Measurements from ENCODE around the gene PSD2.

The PSD2 gene

GRCh38 chr5:139762615-139763170 lies 32.9 kb upstream of the PSD2 start:
- no peak overlapping the region for H3K4me2 ChIP-seq (ENCODE audit: low read depth, low read length, poor library complexity, severe bottlenecking)
- no peaks in the 10 kb centered on the region for H3K36me3 ChIP-seq (ENCODE audit: low read length)
- no peaks in the 10 kb centered on the region for H3K79me2 ChIP-seq (ENCODE audit: insufficient read depth, low read length)
- H4K20me1 ChIP-seq (ENCODE audit: low read depth, low read length), result no peaks in the 10 kb centered on the region
- H3K9ac ChIP-seq (ENCODE audit: low read length), result no peak overlapping the region
- TF ChIP-seq CTCF (IDR thresholded peaks at IDR 0.05; ENCODE audit: insufficient read depth, low read length, poor library complexity, severe bottlenecking) (no peak), EZH2phosphoT487 (conservative IDR thresholded peaks at IDR 0.05; ENCODE audit: low read length) (no peak)
- H3K9me3 ChIP-seq (ENCODE audit: insufficient read depth, low read length), result no peaks in the 10 kb centered on the region
- no peaks in the 10 kb centered on the region for H3F3A ChIP-seq (ENCODE audit: insufficient read depth)
- no peak overlapping the region for H3K27ac ChIP-seq (ENCODE audit: low read depth, low read length)
- no peak overlapping the region for H2AFZ ChIP-seq (ENCODE audit: low read depth, low read length, severe bottlenecking)
- no peaks in the 10 kb centered on the region for H3K9me2 ChIP-seq (replicated peaks; ENCODE audit: insufficient read depth, low read length)
- H3K4me3 ChIP-seq (ENCODE audit: insufficient read depth, low read length, poor library complexity, severe bottlenecking), result no peak overlapping the region
- H3K27me3 ChIP-seq (ENCODE audit: low read length), result no peaks in the 10 kb centered on the region

GRCh38 chr5:139763280-139763929 lies 32.2 kb upstream of the PSD2 start:
- no peak overlapping the region for H3K4me2 ChIP-seq (ENCODE audit: low read depth, low read length, poor library complexity, severe bottlenecking)
- no peak overlapping the region for H2AFZ ChIP-seq (ENCODE audit: low read depth, low read length, severe bottlenecking)
- no peaks in the 10 kb centered on the region for H3F3A ChIP-seq (ENCODE audit: insufficient read depth)
- H3K36me3 ChIP-seq (ENCODE audit: low read length), result no peaks in the 10 kb centered on the region
- no peak overlapping the region for H3K9ac ChIP-seq (ENCODE audit: low read length)
- no peak overlapping the region for H3K27ac ChIP-seq (ENCODE audit: low read depth, low read length)
- no peak overlapping the region for H3K4me3 ChIP-seq (ENCODE audit: insufficient read depth, low read length, poor library complexity, severe bottlenecking)
- H3K27me3 ChIP-seq (ENCODE audit: low read length), result no peaks in the 10 kb centered on the region
- no peaks in the 10 kb centered on the region for H4K20me1 ChIP-seq (ENCODE audit: low read depth, low read length)
- H3K9me2 ChIP-seq (replicated peaks; ENCODE audit: insufficient read depth, low read length), result no peaks in the 10 kb centered on the region
- no peaks in the 10 kb centered on the region for H3K9me3 ChIP-seq (ENCODE audit: insufficient read depth, low read length)
- no peaks in the 10 kb centered on the region for H3K79me2 ChIP-seq (ENCODE audit: insufficient read depth, low read length)
- TF ChIP-seq EZH2phosphoT487 (conservative IDR thresholded peaks at IDR 0.05; ENCODE audit: low read length) (no peak), CTCF (IDR thresholded peaks at IDR 0.05; ENCODE audit: insufficient read depth, low read length, poor library complexity, severe bottlenecking) (no peak)

GRCh38 chr5:139763930-139764791 lies 31.4 kb upstream of the PSD2 start:
- H3K4me2 ChIP-seq (ENCODE audit: low read depth, low read length, poor library complexity, severe bottlenecking), result no peak overlapping the region
- H3K9me3 ChIP-seq (ENCODE audit: insufficient read depth, low read length), result no peaks in the 10 kb centered on the region
- no peaks in the 10 kb centered on the region for H3K27me3 ChIP-seq (ENCODE audit: low read length)
- H3K27ac ChIP-seq (ENCODE audit: low read depth, low read length), result no peak overlapping the region
- no peak overlapping the region for H3K9ac ChIP-seq (ENCODE audit: low read length)
- no peaks in the 10 kb centered on the region for H3F3A ChIP-seq (ENCODE audit: insufficient read depth)
- H3K36me3 ChIP-seq (ENCODE audit: low read length), result no peaks in the 10 kb centered on the region
- TF ChIP-seq CTCF (IDR thresholded peaks at IDR 0.05; ENCODE audit: insufficient read depth, low read length, poor library complexity, severe bottlenecking) (no peak), EZH2phosphoT487 (conservative IDR thresholded peaks at IDR 0.05; ENCODE audit: low read length) (no peak)
- H3K79me2 ChIP-seq (ENCODE audit: insufficient read depth, low read length), result no peaks in the 10 kb centered on the region
- no peaks in the 10 kb centered on the region for H4K20me1 ChIP-seq (ENCODE audit: low read depth, low read length)
- no peak overlapping the region for H2AFZ ChIP-seq (ENCODE audit: low read depth, low read length, severe bottlenecking)
- H3K4me3 ChIP-seq (ENCODE audit: insufficient read depth, low read length, poor library complexity, severe bottlenecking), result no peak overlapping the region
- H3K9me2 ChIP-seq (replicated peaks; ENCODE audit: insufficient read depth, low read length), result no peaks in the 10 kb centered on the region
